ENCODE measurements around the gene MOB3B.
"Not testable (repeated sequence)": the region's sequence is repeated elsewhere in the genome, so short reads cannot be mapped to it uniquely, and the experiment has no call there.

MOB3B gene

DNA sequence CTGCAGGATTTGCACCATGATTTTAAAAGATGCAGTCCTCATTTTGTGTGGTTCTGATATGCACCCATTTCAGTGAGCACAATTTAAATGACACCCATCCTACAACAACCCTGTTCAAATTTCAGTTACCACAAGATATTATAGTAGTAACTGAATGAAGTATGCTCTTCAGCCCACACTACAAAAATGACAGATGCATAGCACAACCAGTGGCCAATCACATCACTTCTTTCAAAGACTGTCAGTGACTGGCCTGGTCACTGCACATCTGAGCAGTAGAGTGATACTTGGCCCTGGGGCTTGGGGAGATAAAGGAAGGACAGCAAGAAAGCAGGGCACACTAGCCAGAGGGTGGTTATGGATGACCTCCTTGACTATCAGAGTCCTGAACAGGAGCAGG is 25.4 kb downstream of the MOB3B start:
- Histone ChIP-seq H3K4me1 (no peaks in the 10 kb centered on the region), H3K27me3 (no peaks in the 10 kb centered on the region), H3K4me3 (no peak overlapping the region), H3K27ac (no peak overlapping the region), H3K36me3 (no peaks in the 10 kb centered on the region), H3K9me3 (no peaks in the 10 kb centered on the region)
- TF ChIP-seq, protein P1, sequence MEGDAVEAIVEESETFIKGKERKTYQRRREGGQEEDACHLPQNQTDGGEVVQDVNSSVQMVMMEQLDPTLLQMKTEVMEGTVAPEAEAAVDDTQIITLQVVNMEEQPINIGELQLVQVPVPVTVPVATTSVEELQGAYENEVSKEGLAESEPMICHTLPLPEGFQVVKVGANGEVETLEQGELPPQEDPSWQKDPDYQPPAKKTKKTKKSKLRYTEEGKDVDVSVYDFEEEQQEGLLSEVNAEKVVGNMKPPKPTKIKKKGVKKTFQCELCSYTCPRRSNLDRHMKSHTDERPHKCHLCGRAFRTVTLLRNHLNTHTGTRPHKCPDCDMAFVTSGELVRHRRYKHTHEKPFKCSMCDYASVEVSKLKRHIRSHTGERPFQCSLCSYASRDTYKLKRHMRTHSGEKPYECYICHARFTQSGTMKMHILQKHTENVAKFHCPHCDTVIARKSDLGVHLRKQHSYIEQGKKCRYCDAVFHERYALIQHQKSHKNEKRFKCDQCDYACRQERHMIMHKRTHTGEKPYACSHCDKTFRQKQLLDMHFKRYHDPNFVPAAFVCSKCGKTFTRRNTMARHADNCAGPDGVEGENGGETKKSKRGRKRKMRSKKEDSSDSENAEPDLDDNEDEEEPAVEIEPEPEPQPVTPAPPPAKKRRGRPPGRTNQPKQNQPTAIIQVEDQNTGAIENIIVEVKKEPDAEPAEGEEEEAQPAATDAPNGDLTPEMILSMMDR (IDR thresholded peaks at IDR 0.05), result no peak
- intact Hi-C loops (cut with DNase I; ENCODE audit: low total_unique reads), result no loop called here
- DNase-seq, result no peak

DNA sequence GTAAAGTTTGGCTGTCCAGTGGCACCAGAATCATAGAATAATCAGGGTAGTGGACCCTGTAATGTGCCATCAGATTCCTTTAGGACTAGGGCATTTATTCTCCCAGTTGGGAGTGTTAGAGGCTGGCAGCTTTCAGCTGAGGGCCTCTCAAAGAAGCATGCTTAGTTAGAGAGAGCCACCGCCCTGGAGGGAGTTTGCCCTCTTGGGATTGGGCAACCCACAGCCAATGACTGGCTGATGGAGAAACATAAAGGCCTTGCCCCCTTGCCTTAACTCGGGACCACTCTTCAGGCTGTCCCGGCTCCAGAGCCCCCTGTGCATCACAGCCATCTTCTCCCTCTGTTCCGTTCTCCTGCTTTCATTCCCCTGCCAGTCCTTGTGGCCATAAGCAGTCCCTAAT is 26.0 kb downstream of the MOB3B start:
- Histone ChIP-seq H3K4me1 (peaks cover 0 to 3% (median 0%) of the 10 kb centered on the region in 4 donors), H3K36me3 (no peaks in the 10 kb centered on the region), H3K4me3 (no peak overlapping the region), H3K9me3 (no peaks in the 10 kb centered on the region), H3K27me3 (no peaks in the 10 kb centered on the region), H3K27ac (no peak overlapping the region)
- DNase-seq, result no peak
- intact Hi-C loops (cut with DNase I; ENCODE audit: low total_unique reads), result no loop called here
- TF ChIP-seq, protein P1 (IDR thresholded peaks at IDR 0.05), result no peak

DNA sequence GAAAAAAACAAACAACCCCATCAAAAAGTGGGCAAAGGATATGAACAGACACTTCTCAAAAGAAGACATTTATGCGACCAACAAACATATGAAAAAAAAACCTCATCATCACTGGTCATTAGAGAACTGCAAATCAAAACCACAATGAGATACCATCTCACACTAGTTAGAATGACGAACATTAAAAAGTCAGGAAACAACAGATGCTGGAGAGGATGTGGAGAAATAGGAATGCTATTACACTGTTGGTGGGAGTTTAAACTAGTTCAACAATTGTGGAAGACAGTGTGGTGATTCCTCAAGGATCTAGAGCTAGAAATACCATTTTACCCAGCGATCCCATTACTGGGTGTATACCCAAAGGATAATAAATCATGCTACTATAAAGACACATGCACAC is 28.7 kb downstream of the MOB3B start:
- DNase-seq; H3K27me3 ChIP-seq; intact Hi-C loops (cut with DNase I; ENCODE audit: low total_unique reads); H3K4me3 ChIP-seq; H3K27ac ChIP-seq; H3K4me1 ChIP-seq; H3K36me3 ChIP-seq; H3K9me3 ChIP-seq: not testable (repeated sequence)

DNA sequence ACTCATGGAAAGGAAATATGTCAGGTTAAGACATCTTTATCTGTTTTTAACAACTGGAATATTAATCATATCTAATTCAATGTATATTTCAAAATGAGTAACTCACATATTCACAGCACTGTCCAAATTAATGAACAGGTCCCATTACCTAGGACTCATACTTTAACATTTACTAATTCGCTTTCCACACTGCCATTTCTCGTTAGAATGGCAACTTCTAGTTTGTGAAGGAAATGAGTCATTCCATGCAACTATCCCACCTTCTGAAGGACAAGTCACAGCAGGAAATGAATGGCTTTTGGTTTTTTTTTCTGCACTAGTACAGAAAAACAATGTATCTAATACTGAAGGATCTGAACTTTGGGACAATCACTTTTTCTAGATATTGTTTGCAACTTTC is 30.2 kb downstream of the MOB3B start:
- Histone ChIP-seq H3K27ac (no peak overlapping the region), H3K36me3 (no peaks in the 10 kb centered on the region), H3K9me3 (no peaks in the 10 kb centered on the region), H3K4me1 (peaks cover 0 to 3% (median 2%) of the 10 kb centered on the region in 4 donors), H3K27me3 (no peaks in the 10 kb centered on the region), H3K4me3 (no peak overlapping the region)
- DNase-seq, result no peak
- intact Hi-C loops (cut with DNase I; ENCODE audit: low total_unique reads), result no loop called here
- TF ChIP-seq, protein P1 (IDR thresholded peaks at IDR 0.05), result no peak

DNA sequence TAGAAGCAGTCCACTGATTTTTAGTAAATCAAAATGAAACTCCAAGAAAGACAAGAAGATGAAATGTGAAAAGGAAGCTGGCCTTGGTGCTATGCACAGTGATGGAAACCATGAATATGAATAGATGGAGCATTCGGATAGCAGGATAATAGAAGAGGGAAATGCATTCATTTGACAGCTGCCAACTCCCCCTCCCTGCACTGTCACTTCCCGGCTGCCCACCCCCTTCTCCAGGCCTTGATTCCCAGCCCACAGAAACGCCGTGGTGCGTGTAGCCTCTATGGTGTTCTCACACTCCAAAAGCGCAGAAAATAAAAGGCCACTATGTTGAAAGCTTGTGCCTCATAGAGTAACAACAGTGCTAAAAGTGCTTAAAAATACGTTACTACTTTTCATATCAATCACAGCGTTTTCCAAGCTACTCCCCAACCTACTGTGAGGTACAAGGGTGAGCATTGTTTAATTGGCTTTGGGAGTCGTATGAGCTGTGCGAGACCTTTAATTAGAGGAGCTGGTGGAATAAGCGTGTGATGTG is 31.7 kb downstream of the MOB3B start:
- no peak overlapping the region for H3K27ac ChIP-seq

DNA sequence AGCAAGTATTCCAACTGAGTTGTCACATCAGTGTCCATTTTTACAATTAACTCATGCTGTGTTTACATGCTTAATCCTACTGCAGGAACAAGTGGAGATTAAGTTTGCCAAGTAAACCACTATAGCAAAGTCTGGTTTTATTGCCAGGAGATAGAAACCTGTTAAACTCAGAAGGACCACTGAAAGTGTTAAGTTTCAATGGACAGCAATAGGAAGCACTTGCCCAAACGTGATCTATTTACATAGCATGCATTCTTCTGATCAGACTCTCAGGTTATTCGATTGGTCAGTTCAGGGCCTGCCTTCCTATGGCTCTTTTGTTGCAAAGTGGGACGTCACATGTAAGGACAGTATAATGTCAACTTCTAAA is 33.5 kb downstream of the MOB3B start:
- Histone ChIP-seq H3K4me3 (no peak overlapping the region), H3K36me3 (no peaks in the 10 kb centered on the region), H3K27me3 (no peaks in the 10 kb centered on the region), H3K9me3 (no peaks in the 10 kb centered on the region), H3K27ac (no peak overlapping the region), H3K4me1 (peaks cover 0 to 3% (median 2%) of the 10 kb centered on the region in 4 donors)
- intact Hi-C loops (cut with DNase I; ENCODE audit: low total_unique reads), result no loop called here
- DNase-seq, result no peak
- TF ChIP-seq, protein P1 (IDR thresholded peaks at IDR 0.05), result no peak

More for the DNA sequence above, 31.7 kb downstream of the MOB3B start:
- Histone ChIP-seq H3K9me3 (no peaks in the 10 kb centered on the region), H3K36me3 (no peaks in the 10 kb centered on the region), H3K4me3 (no peak overlapping the region), H3K27me3 (no peaks in the 10 kb centered on the region), H3K4me1 (peaks cover 0 to 3% (median 2%) of the 10 kb centered on the region in 4 donors)
- no peak for DNase-seq
- TF ChIP-seq, protein P1 (IDR thresholded peaks at IDR 0.05), result no peak
- intact Hi-C loops (cut with DNase I; ENCODE audit: low total_unique reads), result no loop called here
